Breast epithelium (tissue), 3 donors: ENCODE data around the gene VSIG4.

Experiments used
- CTCF ChIP-seq, 3 donors: fragments of 450-650 bp; IDR thresholded peaks; one replicate each; pipeline ENCODE4 v1.5.1; 2016 to 2017; ENCODE audit warnings: antibody characterized with exemption in 3 of 3, mild to moderate bottlenecking in 3 of 3, moderate library complexity in 3 of 3
- POLR2A ChIP-seq: fragments of 450-650 bp; IDR thresholded peaks from one replicate; pipeline ENCODE4 v1.6.1; 2016; ENCODE audit warnings: antibody characterized with exemption, mild to moderate bottlenecking, moderate library complexity
- POLR2AphosphoS5 ChIP-seq, 3 donors: sonication (generic); formaldehyde crosslinking; IDR thresholded peaks; one replicate each; pipeline ENCODE4 v1.6.1; 2017; ENCODE audit warnings: antibody characterized with exemption in 3 of 3

GRCh38 chrX:66042307-66043077 is 2.6 kb upstream of the VSIG4 start:
- TF ChIP-seq CTCF (IDR thresholded peaks at IDR 0.05) (no peak), POLR2A (no peak), POLR2AphosphoS5 (IDR thresholded peaks at IDR 0.05) (no peak)
